HG03521 (cell line): ENCODE data around the gene TRAP1.

Experiments used
- ATAC-seq: cut with Tn5 transposase; IDR thresholded peaks from one replicate; pipeline ENCODE4 v1.9.1; 2021; ENCODE audit warnings: mild to moderate bottlenecking, moderate library complexity; ENCODE audit not compliant: unreplicated experiment

The TRAP1 gene

GRCh38 chr16:3717235-3718018 lies at the start of gene TRAP1:
TSS of gene TRAP1 (minus strand) at chr16:3717524. CDS start at chr16:3717508, 16 bp downstream.
- peak; percentile 92 for ATAC-seq

- no peak for ATAC-seq
Measured at GRCh38 chr16:3766177-3766576, 48.9 kb upstream of the TRAP1 start.

GRCh38 chr16:3764409-3764808 lies 47.1 kb upstream of the TRAP1 start:
- no peak for ATAC-seq

GRCh38 chr16:3762107-3762750 lies 44.9 kb upstream of the TRAP1 start:
- ATAC-seq = no peak

GRCh38 chr16:3761375-3762106 lies 44.2 kb upstream of the TRAP1 start:
- no peak for ATAC-seq

- ATAC-seq = no peak
Measured at GRCh38 chr16:3760518-3760917, 43.2 kb upstream of the TRAP1 start.

GRCh38 chr16:3759736-3760135 lies 42.4 kb upstream of the TRAP1 start:
- no peak for ATAC-seq

- no peak for ATAC-seq
Measured at GRCh38 chr16:3756113-3756512, 38.8 kb upstream of the TRAP1 start.

GRCh38 chr16:3755249-3755648 lies 37.9 kb upstream of the TRAP1 start:
- no peak for ATAC-seq

GRCh38 chr16:3754772-3755171 lies 37.4 kb upstream of the TRAP1 start:
- ATAC-seq = no peak

GRCh38 chr16:3754081-3754703 lies 36.9 kb upstream of the TRAP1 start:
- ATAC-seq = no peak

- ATAC-seq = no peak
Measured at GRCh38 chr16:3752984-3753383, 35.7 kb upstream of the TRAP1 start.

GRCh38 chr16:3751878-3752277 lies 34.6 kb upstream of the TRAP1 start:
- ATAC-seq = no peak

- ATAC-seq = no peak
Measured at GRCh38 chr16:3748307-3748706, 31.0 kb upstream of the TRAP1 start.

- ATAC-seq = no peak
Measured at GRCh38 chr16:3745751-3746355, 28.5 kb upstream of the TRAP1 start.

- no peak for ATAC-seq
Measured at GRCh38 chr16:3744018-3744417, 26.7 kb upstream of the TRAP1 start.

GRCh38 chr16:3740934-3741333 lies 23.6 kb upstream of the TRAP1 start:
- no peak for ATAC-seq

- ATAC-seq = no peak
Measured at GRCh38 chr16:3740186-3740585, 22.9 kb upstream of the TRAP1 start.

- no peak for ATAC-seq
Measured at GRCh38 chr16:3739636-3740035, 22.3 kb upstream of the TRAP1 start.

GRCh38 chr16:3738541-3738940 lies 21.2 kb upstream of the TRAP1 start:
- ATAC-seq = no peak

- ATAC-seq = no peak
Measured at GRCh38 chr16:3738128-3738527, 20.8 kb upstream of the TRAP1 start.
